ENCODE measurements around the gene ZSCAN20. TPM values are rescaled to one million over a fixed set of nuclear protein-coding genes. Genes with fewer than 3 reads are reported as not detected.

The ZSCAN20 gene
- polyA plus RNA-seq, 1 donor (not counting 4 experiments of a cell fraction or from before 2014, with no cell fraction given) = 3.1 TPM

DNA sequence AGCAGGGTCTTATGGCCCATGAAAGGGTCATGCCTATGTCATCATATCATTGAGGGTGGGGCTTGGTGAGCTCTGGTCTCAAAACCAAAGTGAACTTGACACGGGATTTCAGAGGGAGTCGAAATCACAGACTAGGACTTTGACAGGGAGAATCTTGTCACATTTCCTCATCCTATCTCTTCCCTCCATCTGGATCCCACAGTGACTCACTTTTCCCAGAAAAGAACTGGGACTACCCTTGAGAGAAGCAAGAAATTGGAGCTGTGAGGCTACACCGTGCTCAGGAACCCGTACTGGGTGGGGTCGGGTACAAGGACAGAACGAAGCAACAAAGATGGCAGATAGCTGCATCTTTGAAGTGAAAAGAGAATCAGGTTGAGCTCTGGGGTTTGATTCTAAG lies 69.5 kb downstream of the ZSCAN20 start:
- Histone ChIP-seq H4K20me1 (ENCODE audit: control insufficient read depth, extremely low read depth, insufficient read depth, low read length) (no peaks in the 10 kb centered on the region), H3K27ac (ENCODE audit: control insufficient read depth, insufficient read depth, low read length) (no peak overlapping the region), H2AFZ (ENCODE audit: control insufficient read depth, low read length) (no peak overlapping the region), H3K79me2 (ENCODE audit: control insufficient read depth, insufficient read depth, low read length) (no peaks in the 10 kb centered on the region), H3K36me3 (ENCODE audit: control insufficient read depth in 2 of 2, extremely low read depth in 1 of 2, insufficient read depth in 2 of 2, low read length in 2 of 2) (no peaks in the 10 kb centered on the region), H3K27me3 (ENCODE audit: control insufficient read depth, extremely low read depth, insufficient read depth, low read length) (peaks cover 4% of the 10 kb centered on the region), H3K9ac (ENCODE audit: control insufficient read depth, extremely low read depth, insufficient read depth, low read length) (no peak overlapping the region), H3K4me2 (ENCODE audit: control insufficient read depth, extremely low read depth, insufficient read depth, low read depth, low read length) (no peak overlapping the region), H3K4me3 (ENCODE audit: control insufficient read depth in 2 of 3, extremely low read depth in 1 of 3, insufficient read depth in 2 of 3, low read depth in 1 of 3, low read length in 3 of 3) (no peak overlapping the region), H3K9me3 (ENCODE audit: control insufficient read depth, low read depth, low read length) (no peaks in the 10 kb centered on the region), H3K4me1 (ENCODE audit: control insufficient read depth, extremely low read depth, insufficient read depth, low read length) (no peaks in the 10 kb centered on the region), H3K9me1 (ENCODE audit: control insufficient read depth, extremely low read depth, insufficient read depth, low read length) (no peaks in the 10 kb centered on the region)
- dilution Hi-C loops (cut with MboI; ENCODE audit: extremely low pct_ligation_motif_present, low sequenced_read_pairs) = no loop called here
- FAIRE-seq (no peak), DNase-seq (ENCODE audit: low read depth, low spot score) (no peak)
- TF ChIP-seq, protein P1, sequence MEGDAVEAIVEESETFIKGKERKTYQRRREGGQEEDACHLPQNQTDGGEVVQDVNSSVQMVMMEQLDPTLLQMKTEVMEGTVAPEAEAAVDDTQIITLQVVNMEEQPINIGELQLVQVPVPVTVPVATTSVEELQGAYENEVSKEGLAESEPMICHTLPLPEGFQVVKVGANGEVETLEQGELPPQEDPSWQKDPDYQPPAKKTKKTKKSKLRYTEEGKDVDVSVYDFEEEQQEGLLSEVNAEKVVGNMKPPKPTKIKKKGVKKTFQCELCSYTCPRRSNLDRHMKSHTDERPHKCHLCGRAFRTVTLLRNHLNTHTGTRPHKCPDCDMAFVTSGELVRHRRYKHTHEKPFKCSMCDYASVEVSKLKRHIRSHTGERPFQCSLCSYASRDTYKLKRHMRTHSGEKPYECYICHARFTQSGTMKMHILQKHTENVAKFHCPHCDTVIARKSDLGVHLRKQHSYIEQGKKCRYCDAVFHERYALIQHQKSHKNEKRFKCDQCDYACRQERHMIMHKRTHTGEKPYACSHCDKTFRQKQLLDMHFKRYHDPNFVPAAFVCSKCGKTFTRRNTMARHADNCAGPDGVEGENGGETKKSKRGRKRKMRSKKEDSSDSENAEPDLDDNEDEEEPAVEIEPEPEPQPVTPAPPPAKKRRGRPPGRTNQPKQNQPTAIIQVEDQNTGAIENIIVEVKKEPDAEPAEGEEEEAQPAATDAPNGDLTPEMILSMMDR (optimal IDR thresholded peaks at IDR 0.05 in 1 of 3, IDR thresholded peaks at IDR 0.05 in 1 of 3, conservative IDR thresholded peaks at IDR 0.05 in 1 of 3; ENCODE audit: extremely low read depth in 1 of 3, insufficient read depth in 2 of 3, low read length in 3 of 3) = no peak
- TF ChIP-seq EZH2 (IDR thresholded peaks at IDR 0.05; ENCODE audit: low read length) = no peak

Other genes with a start within 250 kb of the ZSCAN20 start
- 2.2 to 3.1 TPM (median 2.3 TPM) in 3 replicates for gene ZNF362, start 216.2 kb upstream of the ZSCAN20 start, polyA plus RNA-seq
- gene A3GALT2, start 151.5 kb upstream of the ZSCAN20 start, polyA plus RNA-seq = not detected in 3 replicates
- gene PHC2, start 41.5 kb upstream of the ZSCAN20 start, polyA plus RNA-seq = 34.7 to 101 TPM (median 51.7 TPM) in 3 replicates

Measured in keratinocyte (primary cell).